KBM-7 (cell line): ENCODE results near the gene EPC2.
A peak's percentile ranks its signal among the peaks of the same experiment; 100 is the strongest.
"Not testable (repeated sequence)": the region's sequence is repeated elsewhere in the genome, so short reads cannot be mapped to it uniquely, and the experiment has no call there.

Experiments used
- DNase-seq: peaks from one replicate; pipeline ENCODE4 v3.0.0-alpha.2; 2015
- in situ Hi-C: fragments of 300-500 bp; cut with MboI; formaldehyde crosslinking; loops from 2 replicates; pipeline ENCODE4 v1.14.3; 2020; ENCODE audit warnings: low sequenced_read_pairs, low pct_unique_long_range_greater_than_20kb, mixed read lengths

The EPC2 gene

GRCh38 chr2:148664229-148664628 lies 19.7 kb downstream of the EPC2 start:
- DNase-seq = no peak
- in situ Hi-C loops = no loop called here

DNA sequence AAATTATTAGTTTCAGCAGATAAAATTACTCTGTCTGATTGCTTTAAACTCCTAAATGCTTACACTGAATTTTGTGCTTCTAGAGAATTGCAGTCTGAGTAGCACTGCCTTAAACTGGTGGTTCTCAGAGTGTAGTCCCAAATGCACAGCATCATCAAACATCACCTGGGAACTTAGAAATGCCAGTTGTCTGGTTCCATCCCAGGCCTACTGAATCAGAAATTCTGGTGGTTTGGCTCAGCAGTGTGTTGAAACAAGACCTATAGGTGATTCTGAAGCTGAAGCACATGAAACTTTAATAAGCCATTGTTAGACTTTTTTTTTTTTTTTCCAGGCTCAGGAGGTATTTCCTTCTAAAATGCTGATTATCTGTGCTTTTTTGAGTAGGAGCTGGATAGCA lies 22.0 kb downstream of the EPC2 start:
- no peak for DNase-seq
- in situ Hi-C loops = no loop called here

- DNase-seq = no peak
- in situ Hi-C loops = no loop called here
Observed at GRCh38 chr2:148667113-148667836, 22.7 kb downstream of the EPC2 start.

GRCh38 chr2:148670773-148671172 lies 26.2 kb downstream of the EPC2 start:
- DNase-seq = no peak
- in situ Hi-C loops = no loop called here

DNA sequence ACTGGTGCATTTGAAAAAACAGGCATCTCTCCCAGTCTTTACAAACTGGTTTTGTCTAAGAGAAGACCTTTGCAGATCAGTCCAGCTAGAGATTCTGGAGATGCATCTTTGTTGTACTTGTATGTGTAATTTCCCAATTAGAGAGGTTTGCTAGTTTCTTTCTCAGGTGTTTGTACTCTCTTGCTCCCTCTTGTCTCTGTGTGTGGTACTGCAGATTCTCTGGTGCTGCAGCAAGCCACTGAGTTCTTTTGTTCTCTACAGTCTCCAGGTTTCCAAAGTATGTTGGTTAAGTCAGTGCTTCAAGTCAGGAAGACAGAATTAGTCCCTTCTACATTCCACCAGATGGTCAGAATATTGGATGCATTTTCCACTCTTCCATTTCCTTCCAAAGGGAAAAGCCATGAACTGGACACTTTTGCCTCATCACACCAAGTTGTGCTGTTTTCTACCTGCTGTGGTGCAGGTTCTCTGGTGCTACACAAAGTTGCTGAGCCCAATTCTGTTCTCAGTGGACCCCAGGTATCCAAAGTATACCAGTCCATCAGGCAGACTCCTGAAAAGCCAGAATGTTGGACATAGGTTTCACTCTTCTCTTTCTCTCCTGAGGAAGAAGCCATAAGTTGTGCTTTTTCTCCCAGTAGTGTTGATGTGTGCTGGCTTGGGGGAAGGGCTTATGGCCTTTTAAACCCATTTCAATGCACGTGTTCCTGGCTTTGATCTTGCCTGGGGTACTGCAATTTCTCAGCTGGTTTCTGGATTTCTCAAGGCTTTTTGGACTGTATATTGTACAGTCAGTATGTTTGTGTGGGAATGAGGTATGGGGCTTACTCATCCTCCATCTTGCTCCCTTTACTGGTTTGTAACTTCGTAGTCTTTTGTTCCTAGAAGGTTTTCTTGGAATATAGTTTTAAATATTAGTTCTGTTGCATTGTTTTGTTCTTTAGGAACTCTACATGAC lies 29.8 kb downstream of the EPC2 start:
- peak; percentile 58 for DNase-seq

GRCh38 chr2:148675708-148676107 lies 31.2 kb downstream of the EPC2 start:
- in situ Hi-C loops = no loop called here
- no peak for DNase-seq

More for the DNA sequence above, 29.8 kb downstream of the EPC2 start:
- in situ Hi-C loops = no loop called here

- in situ Hi-C loops = not testable (repeated sequence)
Observed at GRCh38 chr2:148678302-148679179, 34.0 kb downstream of the EPC2 start.

GRCh38 chr2:148680462-148680861 lies 35.9 kb downstream of the EPC2 start:
- no peak for DNase-seq
- in situ Hi-C loops = no loop called here

More at GRCh38 chr2:148678302-148679179, 34.0 kb downstream of the EPC2 start:
- not testable (repeated sequence) for DNase-seq

GRCh38 chr2:148681443-148681842 lies 36.9 kb downstream of the EPC2 start:
- no peak for DNase-seq
- in situ Hi-C loops = no loop called here

GRCh38 chr2:148681862-148682261 lies 37.3 kb downstream of the EPC2 start:
- in situ Hi-C loops, DNase-seq: not testable (repeated sequence)

- no peak for DNase-seq
- in situ Hi-C loops = no loop called here
Observed at GRCh38 chr2:148684507-148684906, 40.0 kb downstream of the EPC2 start.

DNA sequence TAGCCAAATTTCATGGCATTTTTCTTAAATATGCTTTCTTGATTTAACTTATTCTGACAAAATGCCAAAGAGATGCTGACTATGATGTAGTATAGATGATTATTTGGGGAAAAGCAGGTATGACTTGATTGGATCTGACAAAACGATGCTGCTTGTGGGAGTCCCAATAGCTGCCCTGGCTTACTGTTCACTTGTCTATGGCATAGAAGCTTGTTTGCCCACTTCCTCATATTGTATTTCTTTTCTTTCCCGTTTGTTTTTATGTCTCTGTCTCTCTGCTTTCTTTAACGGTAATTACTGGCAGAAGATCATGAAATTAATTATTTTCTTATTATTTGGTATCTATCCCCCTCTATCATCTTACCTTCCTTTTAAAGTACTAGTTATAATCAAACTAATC lies 43.0 kb downstream of the EPC2 start:
- DNase-seq = no peak
- in situ Hi-C loops = no loop called here

DNA sequence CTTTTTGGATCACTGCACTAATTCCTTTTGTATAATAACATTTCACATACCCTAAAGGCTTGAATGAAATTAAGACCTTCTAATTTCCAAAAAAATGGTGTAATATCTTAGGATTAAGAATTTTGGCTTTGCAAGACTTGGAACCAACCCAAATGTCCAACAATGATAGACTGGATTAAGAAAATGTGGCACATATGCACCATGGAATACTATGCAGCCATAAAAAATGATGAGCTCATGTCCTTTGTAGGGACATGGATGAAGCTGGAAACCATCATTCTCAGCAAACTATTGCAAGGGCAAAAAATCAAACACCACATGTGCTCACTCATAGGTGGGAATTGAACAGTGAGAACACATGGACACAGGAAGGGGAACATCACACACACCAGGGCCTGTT lies 43.5 kb downstream of the EPC2 start:
- DNase-seq, in situ Hi-C loops: not testable (repeated sequence)

DNA sequence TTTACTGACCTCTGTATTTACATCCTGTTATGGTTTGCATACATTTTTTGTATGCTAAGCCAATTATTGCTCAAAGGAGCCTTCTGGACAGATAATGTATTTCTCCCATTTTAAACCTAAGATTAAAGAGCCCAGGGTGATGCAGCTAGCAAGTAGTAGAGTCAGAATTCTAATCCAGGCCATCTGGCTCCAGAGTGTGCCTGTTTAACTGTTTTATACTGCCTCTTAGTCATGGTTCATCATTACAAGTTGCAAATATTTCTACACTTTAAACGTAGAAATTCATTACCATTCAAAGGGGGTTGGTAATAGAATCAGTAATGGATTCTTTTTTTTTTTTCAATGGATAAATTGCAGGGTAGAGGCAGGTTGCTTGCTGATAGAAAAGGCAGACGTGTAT lies 52.4 kb downstream of the EPC2 start:
- in situ Hi-C loops = no loop called here
- DNase-seq = no peak

GRCh38 chr2:148699830-148700229 lies 55.3 kb downstream of the EPC2 start:
- no peak for DNase-seq

GRCh38 chr2:148701039-148701438 lies 56.5 kb downstream of the EPC2 start:
- in situ Hi-C loops = no loop called here
- no peak for DNase-seq

More at GRCh38 chr2:148699830-148700229, 55.3 kb downstream of the EPC2 start:
- in situ Hi-C loops = no loop called here

GRCh38 chr2:148701877-148702276 lies 57.3 kb downstream of the EPC2 start:
- in situ Hi-C loops = no loop called here
- DNase-seq = no peak

DNA sequence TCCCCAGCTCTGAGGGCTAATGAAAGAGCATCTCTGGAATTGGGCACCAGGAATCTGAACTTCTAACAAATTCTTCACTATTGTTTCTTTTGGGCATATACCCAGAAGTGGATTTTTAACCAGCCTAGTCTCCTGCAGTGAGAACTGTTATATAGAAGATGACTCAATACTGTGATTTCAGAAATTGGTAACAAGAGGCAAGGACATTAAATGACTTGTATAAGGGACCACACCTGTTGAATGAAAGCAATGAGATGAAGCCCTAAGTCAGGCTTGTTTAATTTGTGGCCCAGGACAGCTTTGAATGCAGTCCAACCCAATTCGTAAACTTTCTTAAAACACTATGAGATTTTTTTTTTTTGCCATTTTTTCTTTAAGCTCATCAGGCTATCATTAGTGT lies 57.9 kb downstream of the EPC2 start:
- in situ Hi-C loops = no loop called here
- no peak for DNase-seq

DNA sequence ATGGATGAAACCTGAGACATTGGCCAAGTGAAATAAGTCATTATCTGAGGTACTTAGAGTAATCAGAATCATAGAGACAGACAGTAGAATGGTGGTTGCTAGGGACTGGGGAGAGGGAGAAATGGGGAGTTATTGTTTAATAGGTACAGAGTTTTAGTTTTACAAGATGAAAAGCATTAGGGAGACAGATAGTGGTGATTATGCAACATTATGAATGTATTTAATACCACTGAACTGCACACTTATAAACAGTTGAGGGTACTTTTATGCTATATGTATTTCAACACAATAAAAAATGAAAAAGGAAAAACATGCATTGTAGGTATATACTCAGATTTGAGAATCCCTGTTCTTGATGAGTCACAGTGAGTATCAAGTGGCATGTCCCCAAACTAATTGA lies 59.7 kb downstream of the EPC2 start:
- no peak for DNase-seq
- in situ Hi-C loops = no loop called here
